AG09309 (cell line): ENCODE results near the gene SHROOM3.

Experiments
- DNase-seq: peaks from one replicate; pipeline ENCODE4 v3.0.0-alpha.2; 2010; ENCODE audit warnings: low read depth
- H3K4me3 ChIP-seq: 2 replicates; pipeline ENCODE4 v1.5.1; 2011; ENCODE audit warnings: mild to moderate bottlenecking, low read depth, low read length, moderate library complexity; ENCODE audit not compliant: control insufficient read depth
- TF ChIP-seq, protein P1 (sequence below): IDR thresholded peaks from 2 replicates; pipeline ENCODE4 v1.5.1; 2011; ENCODE audit warnings: mild to moderate bottlenecking, low read depth, low read length, inconsistent platforms; ENCODE audit not compliant: insufficient read depth, control insufficient read depth; ENCODE audit errors: missing control alignments

SHROOM3 gene

DNA sequence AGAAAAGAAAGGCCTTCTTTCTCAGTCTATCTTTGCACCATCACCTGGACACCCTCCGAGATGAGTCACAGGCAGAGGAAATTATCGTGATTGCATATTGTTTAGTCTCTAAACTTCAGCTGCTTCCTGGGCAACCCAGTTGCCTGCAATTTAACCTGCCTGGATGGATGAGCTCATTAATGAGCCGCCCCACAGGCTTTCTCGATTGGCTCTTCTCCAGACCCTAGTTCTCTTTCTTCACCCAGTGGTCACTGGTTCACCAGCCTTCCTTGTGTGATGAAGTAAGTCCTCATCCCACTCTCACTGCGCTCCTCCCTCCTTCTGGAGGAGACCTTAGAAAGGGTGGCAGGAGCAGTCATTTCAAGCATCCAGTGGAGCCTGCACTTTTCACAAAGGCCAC, 368.5 kb downstream of the SHROOM3 start:
- TF ChIP-seq, protein P1, sequence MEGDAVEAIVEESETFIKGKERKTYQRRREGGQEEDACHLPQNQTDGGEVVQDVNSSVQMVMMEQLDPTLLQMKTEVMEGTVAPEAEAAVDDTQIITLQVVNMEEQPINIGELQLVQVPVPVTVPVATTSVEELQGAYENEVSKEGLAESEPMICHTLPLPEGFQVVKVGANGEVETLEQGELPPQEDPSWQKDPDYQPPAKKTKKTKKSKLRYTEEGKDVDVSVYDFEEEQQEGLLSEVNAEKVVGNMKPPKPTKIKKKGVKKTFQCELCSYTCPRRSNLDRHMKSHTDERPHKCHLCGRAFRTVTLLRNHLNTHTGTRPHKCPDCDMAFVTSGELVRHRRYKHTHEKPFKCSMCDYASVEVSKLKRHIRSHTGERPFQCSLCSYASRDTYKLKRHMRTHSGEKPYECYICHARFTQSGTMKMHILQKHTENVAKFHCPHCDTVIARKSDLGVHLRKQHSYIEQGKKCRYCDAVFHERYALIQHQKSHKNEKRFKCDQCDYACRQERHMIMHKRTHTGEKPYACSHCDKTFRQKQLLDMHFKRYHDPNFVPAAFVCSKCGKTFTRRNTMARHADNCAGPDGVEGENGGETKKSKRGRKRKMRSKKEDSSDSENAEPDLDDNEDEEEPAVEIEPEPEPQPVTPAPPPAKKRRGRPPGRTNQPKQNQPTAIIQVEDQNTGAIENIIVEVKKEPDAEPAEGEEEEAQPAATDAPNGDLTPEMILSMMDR: no peak
- DNase-seq: peak; percentile 78
- no peak overlapping the region for H3K4me3 ChIP-seq

DNA sequence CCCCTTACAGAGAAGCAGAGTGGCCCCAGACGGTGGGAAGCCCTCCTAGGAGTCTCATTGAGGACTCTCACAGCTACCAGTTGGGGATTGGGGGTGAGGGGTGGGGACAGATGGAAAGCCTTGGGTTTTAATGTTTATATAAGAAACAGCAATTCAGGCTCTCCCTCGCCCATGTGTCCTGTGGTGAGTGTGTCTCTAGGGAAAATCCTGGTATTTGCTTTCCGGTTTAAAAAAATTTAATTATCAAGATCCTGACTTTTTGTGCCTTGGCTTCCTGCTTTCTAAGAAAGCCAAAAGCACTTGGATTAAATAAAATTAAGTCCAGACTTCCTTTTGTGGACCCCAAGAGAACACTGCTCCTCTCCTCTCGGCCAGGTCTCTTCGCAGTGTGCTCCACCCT, 369.1 kb downstream of the SHROOM3 start:
- H3K4me3 ChIP-seq: no peak overlapping the region
- TF ChIP-seq, protein P1: no peak
- no peak for DNase-seq

DNA sequence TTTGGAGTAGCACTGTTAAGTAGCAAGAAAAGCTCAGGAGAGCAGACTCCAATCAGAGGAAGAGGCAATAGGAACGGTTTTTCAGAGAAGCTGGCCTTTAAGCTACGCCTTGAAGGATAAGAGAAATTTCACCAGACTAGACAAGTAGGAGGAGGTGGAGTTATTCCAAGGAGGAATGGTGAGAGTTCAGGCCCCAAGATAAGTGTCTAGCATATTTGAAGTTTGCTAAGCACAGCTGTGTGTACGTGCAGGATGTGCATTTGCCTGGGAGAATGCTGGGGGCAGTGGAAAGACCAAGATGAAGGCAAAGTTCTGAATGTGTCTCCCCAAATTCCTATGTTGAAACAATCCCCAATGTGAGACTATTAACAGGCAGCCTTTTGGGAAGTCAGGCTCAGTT, 371.3 kb downstream of the SHROOM3 start:
- TF ChIP-seq, protein P1: no peak
- DNase-seq: no peak
- no peak overlapping the region for H3K4me3 ChIP-seq

DNA sequence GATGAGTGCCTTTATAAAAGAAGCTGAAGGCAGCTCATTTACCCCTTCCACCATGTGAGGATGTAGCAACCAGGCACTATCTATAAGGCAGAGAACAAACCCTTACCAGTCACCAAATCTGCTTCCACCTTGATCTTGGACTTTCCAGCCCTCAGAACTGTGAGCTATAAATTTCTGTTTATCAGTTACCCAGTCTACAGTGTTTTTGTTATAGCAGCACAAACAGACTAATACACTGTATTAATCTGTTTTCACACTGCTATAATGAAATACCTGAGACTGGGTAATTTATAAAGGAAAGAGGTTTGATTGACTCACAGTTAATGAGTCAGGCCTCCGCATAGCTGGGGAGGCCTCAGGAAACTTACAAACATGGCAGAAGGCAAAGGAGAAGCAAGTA, 371.7 kb downstream of the SHROOM3 start:
- DNase-seq: no peak
- H3K4me3 ChIP-seq: no peak overlapping the region
- TF ChIP-seq, protein P1: no peak

DNA sequence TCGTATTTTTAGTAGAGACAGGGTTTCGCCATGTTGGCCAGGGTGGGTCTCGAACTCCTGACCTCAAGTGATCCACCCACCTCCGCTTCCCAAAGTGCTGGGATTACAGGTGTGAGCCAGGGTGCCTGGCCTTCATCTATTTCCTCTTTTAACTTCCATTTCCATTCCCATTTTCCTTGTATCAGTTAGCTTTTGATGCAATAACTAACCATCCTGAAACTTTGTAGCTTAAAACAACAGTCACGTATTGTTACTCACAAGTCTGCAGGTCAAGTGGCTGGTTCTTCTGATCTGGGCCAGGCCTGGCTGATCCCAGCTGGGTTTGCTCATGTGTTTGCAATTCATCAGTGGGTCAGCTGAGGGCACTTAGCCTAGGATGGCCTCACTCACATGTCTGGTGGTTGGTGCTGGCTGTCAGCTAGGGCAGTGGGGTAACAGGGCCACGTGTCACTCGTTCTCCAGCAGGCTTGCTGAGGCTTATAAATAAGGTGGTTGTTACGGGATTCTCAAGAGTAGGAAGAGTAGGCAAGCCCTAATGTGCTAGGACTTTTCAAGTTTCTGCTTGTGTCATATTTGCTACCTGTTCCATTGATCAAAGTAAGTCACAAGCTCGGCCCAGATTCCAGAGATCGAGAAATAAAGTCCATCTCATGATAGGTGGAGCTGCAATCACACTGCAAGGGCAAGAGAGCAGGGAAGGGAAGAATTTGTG, 374.7 kb downstream of the SHROOM3 start:
- no peak overlapping the region for H3K4me3 ChIP-seq
- no peak for DNase-seq
- TF ChIP-seq, protein P1: no peak

DNA sequence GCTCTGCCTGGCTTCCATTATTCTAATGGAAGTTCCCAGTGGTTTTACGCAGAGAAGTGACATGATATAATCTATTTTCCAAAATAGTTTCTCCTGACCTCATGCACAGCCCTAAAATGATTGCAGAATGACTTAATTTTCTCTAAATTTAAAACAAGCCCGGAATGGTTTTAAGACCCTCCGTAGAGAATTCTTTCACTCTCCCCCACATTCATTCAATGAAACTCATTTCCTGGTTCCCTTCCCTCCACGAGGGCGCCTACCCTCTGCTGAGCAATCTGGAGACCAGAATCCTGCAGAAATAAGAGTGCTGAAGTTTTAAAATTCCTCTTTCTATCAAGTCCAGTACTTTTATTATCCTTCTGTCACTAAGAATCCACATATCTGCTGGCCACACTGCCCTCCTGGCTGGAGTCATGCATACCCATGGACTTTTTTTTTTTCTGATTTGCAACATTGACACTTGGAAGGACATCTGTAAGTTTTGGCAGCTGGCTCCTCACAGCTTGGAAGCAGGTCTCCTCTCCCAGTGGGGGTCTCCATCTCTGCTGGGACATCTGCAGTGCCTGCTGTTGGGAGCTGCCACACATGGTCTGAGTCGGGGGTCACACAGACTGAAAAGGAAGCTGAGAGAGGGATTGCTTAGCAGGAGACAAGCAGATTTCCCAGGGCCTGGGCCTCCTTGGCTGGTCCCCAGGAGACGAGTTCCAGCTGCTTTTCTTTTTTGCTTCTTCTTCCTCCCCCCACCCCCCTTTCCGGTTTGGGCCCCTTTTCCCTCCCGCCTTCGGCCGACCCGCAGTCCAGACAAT, 376.8 kb downstream of the SHROOM3 start:
- DNase-seq: peak; percentile 2
- H3K4me3 ChIP-seq: no peak overlapping the region
- TF ChIP-seq, protein P1: no peak
